ENCODE measurements around the gene OBP2A. TPM values are rescaled to one million over a fixed set of nuclear protein-coding genes. Genes with fewer than 3 reads are reported as not detected.
"Not testable (repeated sequence)": the region's sequence is repeated elsewhere in the genome, so short reads cannot be mapped to it uniquely, and the experiment has no call there.

OBP2A gene
- polyA plus RNA-seq, 4 donors = 0.09 TPM; not detected in 3

DNA sequence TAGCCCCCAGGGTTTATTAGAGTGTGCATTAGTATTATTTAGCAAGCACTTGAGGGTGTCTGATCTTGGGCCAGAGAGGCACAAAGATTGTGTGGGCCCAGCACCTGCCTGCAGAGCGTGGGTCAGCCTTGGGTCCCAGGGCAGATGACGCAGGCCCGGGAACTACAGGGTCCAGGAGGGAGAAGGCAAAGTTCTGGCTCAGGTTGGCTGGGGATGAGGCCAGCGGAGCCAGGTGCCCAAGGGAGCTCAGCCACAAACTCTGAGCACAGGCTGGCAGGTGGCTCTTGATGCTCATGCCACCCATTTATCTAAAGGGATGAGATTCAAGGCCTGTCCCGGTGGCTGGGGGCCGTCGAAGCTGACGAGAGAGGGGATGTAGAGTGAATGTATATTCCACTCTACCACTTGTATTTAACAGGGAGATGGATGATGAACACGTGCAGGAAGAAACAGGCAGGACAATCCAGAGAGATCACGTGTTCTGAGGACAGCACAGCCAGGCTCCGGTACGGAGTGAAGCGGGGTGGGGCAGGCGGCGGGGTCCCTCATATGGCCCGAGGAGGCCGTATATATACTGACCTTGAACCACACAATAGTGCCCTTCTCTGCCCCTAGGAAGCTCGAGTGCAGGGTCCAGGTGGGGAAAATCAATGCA lies 818 bp upstream of the OBP2A start:
- Histone ChIP-seq H3K36me3 (ENCODE audit: control insufficient read depth in 3 of 3, insufficient read depth in 2 of 3, low read depth in 1 of 3, low read length in 3 of 3) (no peaks in the 10 kb centered on the region), H3K27me3 (ENCODE audit: control insufficient read depth in 3 of 3, insufficient read depth in 3 of 3, low read length in 3 of 3) (no peaks in the 10 kb centered on the region), H3K4me3 (ENCODE audit: low read depth in 1 of 3, low read length in 3 of 3) (no peak overlapping the region), H3K27ac (ENCODE audit: low read depth in 1 of 3, low read length in 2 of 3) (no peak overlapping the region), H3K9me3 (ENCODE audit: control insufficient read depth in 2 of 2, insufficient read depth in 1 of 2, low read depth in 1 of 2, low read length in 1 of 2) (no peaks in the 10 kb centered on the region), H3K4me1 (ENCODE audit: control insufficient read depth in 3 of 3, insufficient read depth in 2 of 3, low read depth in 1 of 3, low read length in 2 of 3) (no peaks in the 10 kb centered on the region)
- 71 to 73% (median 72%) methylated on average over 18 of the region's 18 CpGs for WGBS, 3 donors
- no peak for DNase-seq
- no peak for FAIRE-seq

DNA sequence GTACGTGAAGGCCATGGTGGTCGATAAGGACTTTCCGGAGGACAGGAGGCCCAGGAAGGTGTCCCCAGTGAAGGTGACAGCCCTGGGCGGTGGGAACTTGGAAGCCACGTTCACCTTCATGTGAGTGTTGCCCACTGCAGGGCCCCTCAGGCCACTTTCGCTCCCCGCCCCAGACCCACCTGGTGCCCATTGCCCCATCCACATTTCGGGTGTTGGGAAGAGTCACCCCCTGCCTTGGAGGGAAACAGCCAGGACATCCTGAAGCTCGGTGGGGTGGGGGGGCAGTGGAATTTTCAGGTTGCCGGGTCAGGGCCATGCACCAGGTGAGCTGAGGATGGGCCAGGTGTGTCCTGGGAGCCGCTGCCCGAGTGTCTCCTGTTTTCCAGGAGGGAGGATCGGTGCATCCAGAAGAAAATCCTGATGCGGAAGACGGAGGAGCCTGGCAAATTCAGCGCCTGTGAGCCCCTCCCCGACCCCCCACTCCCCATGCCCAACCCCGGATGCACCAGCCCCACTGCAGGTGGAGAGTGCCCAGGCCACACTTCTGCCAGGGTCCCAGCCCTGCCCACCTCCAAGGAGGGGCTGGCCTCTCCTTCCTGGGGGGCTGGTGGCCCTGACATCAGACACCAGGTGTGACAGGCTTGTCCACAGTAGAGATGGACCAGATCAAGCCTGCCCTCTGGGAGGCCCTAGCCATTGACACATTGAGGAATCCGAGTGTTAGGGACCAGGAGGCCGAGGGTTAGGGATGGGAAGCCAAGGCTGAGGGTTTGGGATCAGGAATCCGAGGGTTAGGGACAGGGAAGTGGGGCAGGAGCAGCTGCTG lies 1.1 kb downstream of the OBP2A start:
- DNase-seq, FAIRE-seq: not testable (repeated sequence)
- 66 to 85% (median 76%) methylated on average over 15 to 20 of the region's 21 CpGs for WGBS, 3 donors

GRCh38 chr9:135547756-135548736 lies 2.1 kb downstream of the OBP2A start:
- Histone ChIP-seq H3K27ac (ENCODE audit: low read depth in 1 of 3, low read length in 2 of 3) (no peak overlapping the region), H3K9me3 (ENCODE audit: control insufficient read depth in 2 of 2, insufficient read depth in 1 of 2, low read depth in 1 of 2, low read length in 1 of 2) (no peaks in the 10 kb centered on the region), H3K4me3 (ENCODE audit: low read depth in 1 of 3, low read length in 3 of 3) (no peak overlapping the region), H3K27me3 (ENCODE audit: control insufficient read depth in 3 of 3, insufficient read depth in 3 of 3, low read length in 3 of 3) (no peaks in the 10 kb centered on the region), H3K4me1 (ENCODE audit: control insufficient read depth in 3 of 3, insufficient read depth in 2 of 3, low read depth in 1 of 3, low read length in 2 of 3) (no peaks in the 10 kb centered on the region), H3K36me3 (ENCODE audit: control insufficient read depth in 3 of 3, insufficient read depth in 2 of 3, low read depth in 1 of 3, low read length in 3 of 3) (no peaks in the 10 kb centered on the region)
- FAIRE-seq = no peak
- 61 to 76% (median 68%) methylated on average over 22 to 28 of the region's 28 CpGs for WGBS, 3 donors
- no peak for DNase-seq

More for the DNA sequence above, 1.1 kb downstream of the OBP2A start:
- H3K27me3 ChIP-seq (ENCODE audit: control insufficient read depth in 3 of 3, insufficient read depth in 3 of 3, low read length in 3 of 3); H3K36me3 ChIP-seq (ENCODE audit: control insufficient read depth in 3 of 3, insufficient read depth in 2 of 3, low read depth in 1 of 3, low read length in 3 of 3); H3K27ac ChIP-seq (ENCODE audit: low read depth in 1 of 3, low read length in 2 of 3); H3K9me3 ChIP-seq (ENCODE audit: control insufficient read depth in 2 of 2, insufficient read depth in 1 of 2, low read depth in 1 of 2, low read length in 1 of 2); H3K4me1 ChIP-seq (ENCODE audit: control insufficient read depth in 3 of 3, insufficient read depth in 2 of 3, low read depth in 1 of 3, low read length in 2 of 3); H3K4me3 ChIP-seq (ENCODE audit: low read depth in 1 of 3, low read length in 3 of 3): not testable (repeated sequence)

GRCh38 chr9:135549478-135550343 lies 3.8 kb downstream of the OBP2A start:
- H3K36me3 ChIP-seq (ENCODE audit: control insufficient read depth in 3 of 3, insufficient read depth in 2 of 3, low read depth in 1 of 3, low read length in 3 of 3); H3K27me3 ChIP-seq (ENCODE audit: control insufficient read depth in 3 of 3, insufficient read depth in 3 of 3, low read length in 3 of 3); FAIRE-seq; DNase-seq; H3K9me3 ChIP-seq (ENCODE audit: control insufficient read depth in 2 of 2, insufficient read depth in 1 of 2, low read depth in 1 of 2, low read length in 1 of 2); H3K4me1 ChIP-seq (ENCODE audit: control insufficient read depth in 3 of 3, insufficient read depth in 2 of 3, low read depth in 1 of 3, low read length in 2 of 3); H3K4me3 ChIP-seq (ENCODE audit: low read depth in 1 of 3, low read length in 3 of 3); H3K27ac ChIP-seq (ENCODE audit: low read depth in 1 of 3, low read length in 2 of 3): not testable (repeated sequence)
- WGBS, 3 donors = 73 to 79% (median 78%) methylated on average over 22 to 27 of the region's 28 CpGs

GRCh38 chr9:135550344-135550918 lies 4.5 kb downstream of the OBP2A start:
- Histone ChIP-seq H3K4me1 (ENCODE audit: control insufficient read depth in 3 of 3, insufficient read depth in 2 of 3, low read depth in 1 of 3, low read length in 2 of 3) (no peaks in the 10 kb centered on the region), H3K27me3 (ENCODE audit: control insufficient read depth in 3 of 3, insufficient read depth in 3 of 3, low read length in 3 of 3) (no peaks in the 10 kb centered on the region), H3K36me3 (ENCODE audit: control insufficient read depth in 3 of 3, insufficient read depth in 2 of 3, low read depth in 1 of 3, low read length in 3 of 3) (no peaks in the 10 kb centered on the region), H3K27ac (ENCODE audit: low read depth in 1 of 3, low read length in 2 of 3) (no peak overlapping the region), H3K9me3 (ENCODE audit: control insufficient read depth in 2 of 2, insufficient read depth in 1 of 2, low read depth in 1 of 2, low read length in 1 of 2) (no peaks in the 10 kb centered on the region), H3K4me3 (ENCODE audit: low read depth in 1 of 3, low read length in 3 of 3) (no peak overlapping the region)
- DNase-seq (no peak), FAIRE-seq (no peak)
- 69 to 76% (median 71%) methylated on average over 17 of the region's 17 CpGs for WGBS, 3 donors

DNA sequence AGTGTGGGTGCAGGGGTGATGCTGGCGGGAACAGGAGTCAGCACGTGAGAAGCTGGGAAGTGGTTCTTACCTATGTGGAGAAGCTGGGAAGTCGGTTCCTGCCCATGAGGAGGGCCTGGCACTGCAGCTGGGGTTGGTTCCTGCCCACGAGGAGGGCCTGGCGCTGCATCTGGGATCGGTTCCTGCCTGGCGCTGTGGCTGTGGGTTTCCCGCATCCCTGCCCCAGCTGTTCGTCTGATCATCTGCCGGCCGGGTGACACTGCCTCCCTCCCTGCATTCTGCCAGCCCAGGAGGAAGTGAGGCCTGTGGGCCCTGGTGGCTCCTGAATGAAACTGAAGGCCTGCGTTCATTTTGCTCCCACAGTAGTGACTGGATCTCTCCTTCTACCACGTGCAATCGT lies 5.1 kb downstream of the OBP2A start:
- Histone ChIP-seq H3K4me1 (ENCODE audit: control insufficient read depth in 3 of 3, insufficient read depth in 2 of 3, low read depth in 1 of 3, low read length in 2 of 3) (no peaks in the 10 kb centered on the region), H3K4me3 (ENCODE audit: low read depth in 1 of 3, low read length in 3 of 3) (no peak overlapping the region), H3K36me3 (ENCODE audit: control insufficient read depth in 3 of 3, insufficient read depth in 2 of 3, low read depth in 1 of 3, low read length in 3 of 3) (no peaks in the 10 kb centered on the region), H3K27me3 (ENCODE audit: control insufficient read depth in 3 of 3, insufficient read depth in 3 of 3, low read length in 3 of 3) (no peaks in the 10 kb centered on the region), H3K27ac (ENCODE audit: low read depth in 1 of 3, low read length in 2 of 3) (no peak overlapping the region), H3K9me3 (ENCODE audit: control insufficient read depth in 2 of 2, insufficient read depth in 1 of 2, low read depth in 1 of 2, low read length in 1 of 2) (no peaks in the 10 kb centered on the region)
- FAIRE-seq = no peak
- no peak for DNase-seq
- WGBS, 3 donors = 57 to 63% (median 60%) methylated on average over 13 to 14 of the region's 14 CpGs

DNA sequence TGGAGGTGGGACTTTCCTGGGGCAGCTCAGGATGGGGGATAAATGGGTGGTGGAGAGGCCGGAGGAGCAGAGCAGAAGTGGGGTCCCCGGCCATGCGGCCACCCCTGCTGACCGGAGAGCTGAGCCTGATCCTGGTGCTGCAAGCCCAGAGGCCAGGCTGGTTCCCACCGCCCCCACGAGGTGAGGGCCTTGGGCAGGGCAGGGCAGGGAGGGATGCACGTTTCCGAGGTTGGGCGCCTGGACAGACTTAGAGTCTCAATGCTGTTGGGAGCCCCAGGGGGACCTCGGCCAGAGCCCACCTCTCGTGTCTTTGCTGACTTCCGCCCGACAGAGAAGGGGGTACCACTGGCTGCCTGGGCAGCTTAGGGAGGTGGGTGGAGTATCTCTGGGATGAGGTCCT lies 5.5 kb downstream of the OBP2A start:
- Histone ChIP-seq H3K27ac (ENCODE audit: low read depth in 1 of 3, low read length in 2 of 3) (no peak overlapping the region), H3K36me3 (ENCODE audit: control insufficient read depth in 3 of 3, insufficient read depth in 2 of 3, low read depth in 1 of 3, low read length in 3 of 3) (no peaks in the 10 kb centered on the region), H3K4me1 (ENCODE audit: control insufficient read depth in 3 of 3, insufficient read depth in 2 of 3, low read depth in 1 of 3, low read length in 2 of 3) (no peaks in the 10 kb centered on the region), H3K9me3 (ENCODE audit: control insufficient read depth in 2 of 2, insufficient read depth in 1 of 2, low read depth in 1 of 2, low read length in 1 of 2) (no peaks in the 10 kb centered on the region), H3K4me3 (ENCODE audit: low read depth in 1 of 3, low read length in 3 of 3) (no peak overlapping the region), H3K27me3 (ENCODE audit: control insufficient read depth in 3 of 3, insufficient read depth in 3 of 3, low read length in 3 of 3) (no peaks in the 10 kb centered on the region)
- 81 to 90% (median 87%) methylated on average over 12 to 13 of the region's 13 CpGs for WGBS, 3 donors
- FAIRE-seq (no peak), DNase-seq (no peak)

Data from small intestine (tissue), 7 donors.